GM18873 (cell line): ENCODE measurements around the gene PRKCSH.
"Not testable (repeated sequence)": the region's sequence is repeated elsewhere in the genome, so short reads cannot be mapped to it uniquely, and the experiment has no call there.

ENCODE experiments used
- ATAC-seq: cut with Tn5 transposase; IDR thresholded peaks from one replicate; pipeline ENCODE4 v1.9.1; 2021; ENCODE audit warnings: mild to moderate bottlenecking, moderate library complexity, moderate number of reproducible peaks; ENCODE audit not compliant: unreplicated experiment, low FRiP score

PRKCSH gene

DNA sequence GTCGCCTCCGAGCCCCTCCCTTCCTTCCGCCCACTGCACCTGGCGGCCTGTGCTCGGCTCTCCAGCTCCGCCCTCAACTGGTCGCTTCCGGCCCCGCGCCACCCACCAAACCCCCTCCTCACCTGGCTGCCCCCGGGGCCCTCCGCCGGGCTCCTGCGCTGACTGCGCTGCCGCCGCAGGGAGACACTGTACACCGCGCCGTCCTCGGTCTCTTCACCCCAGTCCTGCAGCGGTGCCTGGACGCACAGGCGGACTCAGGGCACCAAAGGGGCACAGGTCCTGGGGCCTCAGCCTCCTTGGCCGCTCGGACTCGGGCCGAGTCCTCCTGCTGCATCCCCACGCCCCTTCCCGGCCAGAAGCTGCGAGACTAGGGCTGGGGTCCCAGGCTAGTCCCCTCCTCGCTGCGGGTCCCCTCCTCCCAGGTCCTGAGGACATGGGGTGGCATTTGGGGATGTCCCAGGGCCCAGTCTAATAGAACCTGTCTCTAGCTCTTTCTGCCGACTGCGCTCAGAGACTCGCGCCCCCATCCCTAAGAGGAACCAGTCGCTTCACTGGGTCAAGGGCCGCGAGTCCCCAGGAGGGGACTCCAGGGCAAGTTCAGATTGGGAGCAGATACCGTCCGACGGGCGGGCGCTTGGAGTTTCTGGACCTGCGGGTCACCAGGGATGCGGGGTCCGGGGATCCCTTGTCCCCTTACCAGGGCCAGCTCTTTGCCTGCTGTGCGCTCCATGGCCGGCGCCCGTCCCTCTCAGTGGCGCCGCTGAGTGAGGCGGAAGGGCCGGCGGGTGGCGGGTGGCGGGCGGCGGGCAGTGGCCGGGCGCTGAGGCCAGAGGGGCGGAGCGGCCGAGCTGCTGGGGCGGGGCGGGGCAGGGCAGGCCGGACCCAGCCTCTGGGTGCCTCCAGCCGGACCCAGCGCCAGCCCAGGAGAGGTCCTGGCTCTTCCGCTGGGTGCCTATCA lies 16.6 kb upstream of the PRKCSH start, which contains the start of gene RGL3:
RGL3 (minus strand) TSS at position 766 of the 958 bp plus-strand sequence; CDS start at position 730, 36 bp downstream.
- ATAC-seq: no peak

DNA sequence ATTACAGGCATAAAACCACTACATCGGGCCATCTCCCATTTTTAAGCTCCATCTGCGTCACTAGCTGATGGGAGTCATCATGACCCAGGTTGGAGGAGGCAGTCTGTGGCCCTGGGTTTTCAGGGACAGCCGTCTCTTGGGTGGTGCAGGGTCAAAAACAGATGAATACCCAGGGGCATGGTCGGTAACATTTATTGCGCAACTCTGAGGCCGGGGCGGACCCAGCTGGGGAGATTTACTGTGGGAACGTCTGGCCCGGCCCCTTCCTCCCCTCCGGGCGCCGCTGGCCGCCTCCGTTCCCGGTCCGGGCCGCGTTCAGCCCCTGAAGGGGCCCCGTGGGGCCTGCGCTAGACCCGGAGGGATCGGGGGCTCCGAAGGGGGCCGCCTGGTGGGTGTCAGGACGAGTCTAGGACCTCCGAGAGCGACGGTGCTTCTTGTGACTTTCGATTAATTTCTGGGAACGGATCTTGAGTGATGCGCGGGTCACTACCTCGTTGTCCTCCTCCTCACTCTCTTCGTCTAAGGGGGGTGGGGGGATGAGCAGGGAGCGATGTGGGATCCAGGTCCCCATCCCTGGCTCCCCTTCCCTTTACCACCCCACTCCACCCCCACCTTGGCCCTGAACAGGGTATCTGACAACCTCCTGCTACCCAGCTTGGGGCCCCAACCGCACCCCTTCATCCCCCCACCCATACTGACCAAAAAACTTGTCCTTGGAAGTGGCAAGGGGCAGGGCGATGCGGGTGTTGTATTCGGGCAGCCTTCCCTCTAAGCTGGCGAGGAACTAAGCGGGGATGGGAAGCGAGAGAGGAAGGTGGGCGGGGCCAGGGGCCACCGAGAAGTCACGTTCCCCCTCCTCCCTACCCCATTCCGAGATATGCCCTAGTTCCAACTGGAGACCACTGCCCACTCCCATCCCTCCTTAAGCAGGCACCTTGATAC lies 14.7 kb upstream of the PRKCSH start:
- no peak for ATAC-seq

DNA sequence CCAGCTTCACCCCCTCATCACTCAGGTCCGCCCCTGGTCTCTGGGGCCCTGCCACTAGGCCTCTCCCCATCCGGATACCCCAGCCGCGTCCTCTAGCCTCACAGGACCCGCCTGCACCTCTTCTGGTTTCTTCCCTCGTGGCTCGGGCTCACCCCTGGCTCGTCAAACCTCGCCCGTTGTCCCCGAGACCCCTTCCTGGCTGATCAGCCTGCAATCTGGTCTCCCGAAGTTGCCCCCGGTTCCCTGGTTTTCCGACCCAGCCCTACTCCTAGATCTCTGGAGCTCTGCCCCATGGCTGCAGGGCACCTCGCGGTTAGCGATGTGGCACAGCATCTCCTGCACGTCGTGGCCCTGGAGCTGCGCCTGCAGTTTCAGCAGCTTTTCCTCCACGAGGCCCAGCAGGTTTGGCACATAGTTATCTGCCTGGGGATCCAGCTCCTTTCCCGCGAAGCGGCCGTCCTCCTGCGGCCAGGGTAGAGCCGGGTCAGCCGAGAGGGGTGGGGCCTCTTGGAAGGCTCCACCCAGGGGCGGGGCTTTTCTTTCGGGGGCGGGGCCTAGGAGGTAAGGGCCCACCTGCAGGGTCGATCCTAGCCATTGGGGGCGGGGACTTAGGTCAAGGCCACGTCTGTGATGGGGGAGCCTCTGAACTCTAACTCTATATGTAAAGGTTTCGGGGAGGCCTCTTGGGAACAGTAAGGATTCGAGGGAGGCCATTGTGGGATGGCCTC lies 13.9 kb upstream of the PRKCSH start:
- ATAC-seq: no peak

DNA sequence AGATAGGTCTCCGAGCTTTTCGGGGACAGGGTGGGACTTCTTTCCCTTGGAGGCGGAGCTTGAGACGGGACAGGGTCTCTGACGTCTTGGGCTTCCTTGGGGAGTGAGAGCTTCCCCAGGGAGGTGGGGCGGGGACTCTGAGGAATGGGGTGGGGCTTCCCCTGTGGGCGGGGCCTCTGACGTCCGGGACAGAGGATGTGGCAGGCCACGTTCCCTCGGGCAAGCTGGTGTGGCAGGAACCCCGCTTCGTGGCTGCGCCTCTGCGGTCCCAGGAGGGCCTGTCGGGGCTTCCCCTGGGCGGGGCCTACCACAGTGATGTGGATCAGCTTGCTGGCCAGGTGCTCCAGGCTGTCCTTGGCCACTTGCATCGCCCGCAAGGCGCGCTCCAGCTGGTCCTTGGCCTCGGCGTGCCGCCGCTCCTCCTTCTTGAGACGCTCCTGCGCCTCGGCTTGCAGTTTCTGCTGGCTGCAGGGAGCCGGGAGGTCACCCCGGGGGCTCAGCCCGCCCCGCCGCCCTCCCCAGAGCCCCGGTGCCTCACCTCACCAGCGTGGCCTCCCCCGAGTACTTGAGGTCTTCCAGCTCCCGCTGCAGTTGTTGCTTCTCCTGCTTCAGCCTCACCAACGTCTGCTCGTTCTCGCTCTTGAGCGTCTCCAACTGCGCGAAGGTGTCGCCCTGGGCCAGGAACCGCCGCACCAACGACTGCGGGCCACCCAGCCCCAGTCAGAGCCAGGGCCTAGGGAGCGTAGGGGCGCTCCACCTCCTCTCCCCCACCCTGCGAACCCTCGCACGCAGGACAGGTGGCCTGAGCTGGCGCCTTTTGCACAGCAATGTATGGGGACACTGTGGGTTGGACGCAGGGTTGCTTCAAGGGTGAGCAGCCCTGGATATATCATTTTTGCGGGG lies 13.0 kb upstream of the PRKCSH start:
- ATAC-seq: no peak

DNA sequence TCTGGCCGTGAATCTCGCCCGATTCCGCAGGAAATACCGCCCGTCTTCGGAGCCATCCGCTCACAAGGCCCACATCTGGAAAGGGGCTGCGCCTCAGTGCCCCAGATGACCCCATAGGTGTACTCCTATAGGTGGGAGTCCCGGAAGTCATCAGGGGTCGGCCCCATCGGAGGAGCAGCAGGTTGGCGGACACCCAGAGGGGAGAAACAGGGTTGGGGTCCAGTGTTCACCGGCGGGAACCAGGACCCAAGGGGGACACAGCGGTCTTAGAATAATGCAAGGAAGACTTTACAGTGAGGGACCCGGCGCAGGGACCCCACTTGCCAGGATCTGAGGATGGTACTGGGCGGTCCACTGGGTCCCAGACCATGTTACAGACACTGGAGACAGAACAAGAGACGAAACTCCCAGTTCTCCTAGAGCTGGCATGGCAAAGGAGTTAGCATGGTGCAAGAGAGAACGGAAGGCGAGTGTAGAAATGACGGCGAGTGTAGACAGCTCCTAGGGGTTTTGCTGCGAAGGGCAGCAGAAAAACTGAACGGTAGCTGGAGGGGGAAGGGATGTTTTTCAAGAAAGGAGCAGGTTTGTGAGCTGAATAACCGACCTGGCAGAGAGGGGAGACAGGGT lies 12.2 kb upstream of the PRKCSH start:
- no peak for ATAC-seq

DNA sequence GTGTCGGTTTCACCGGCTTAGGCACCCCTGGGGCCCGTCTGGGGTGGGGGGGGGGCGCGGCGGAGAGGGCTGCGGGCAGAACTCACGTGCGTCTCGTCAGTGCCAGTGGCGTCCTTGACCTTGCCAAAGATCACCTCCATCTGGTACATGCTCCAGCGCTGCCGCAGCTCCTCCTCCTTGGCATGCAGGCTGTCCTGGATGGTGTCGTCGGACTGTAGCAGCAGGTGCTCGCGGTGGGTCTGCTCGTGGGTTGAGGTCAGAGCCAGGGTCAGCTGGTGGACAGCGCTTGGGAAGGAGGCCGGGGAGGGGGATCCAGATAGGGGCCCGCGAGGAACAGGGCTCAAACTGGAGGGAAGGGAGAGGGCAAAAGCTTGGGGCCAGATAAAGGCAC lies 11.6 kb upstream of the PRKCSH start:
- ATAC-seq: no peak

DNA sequence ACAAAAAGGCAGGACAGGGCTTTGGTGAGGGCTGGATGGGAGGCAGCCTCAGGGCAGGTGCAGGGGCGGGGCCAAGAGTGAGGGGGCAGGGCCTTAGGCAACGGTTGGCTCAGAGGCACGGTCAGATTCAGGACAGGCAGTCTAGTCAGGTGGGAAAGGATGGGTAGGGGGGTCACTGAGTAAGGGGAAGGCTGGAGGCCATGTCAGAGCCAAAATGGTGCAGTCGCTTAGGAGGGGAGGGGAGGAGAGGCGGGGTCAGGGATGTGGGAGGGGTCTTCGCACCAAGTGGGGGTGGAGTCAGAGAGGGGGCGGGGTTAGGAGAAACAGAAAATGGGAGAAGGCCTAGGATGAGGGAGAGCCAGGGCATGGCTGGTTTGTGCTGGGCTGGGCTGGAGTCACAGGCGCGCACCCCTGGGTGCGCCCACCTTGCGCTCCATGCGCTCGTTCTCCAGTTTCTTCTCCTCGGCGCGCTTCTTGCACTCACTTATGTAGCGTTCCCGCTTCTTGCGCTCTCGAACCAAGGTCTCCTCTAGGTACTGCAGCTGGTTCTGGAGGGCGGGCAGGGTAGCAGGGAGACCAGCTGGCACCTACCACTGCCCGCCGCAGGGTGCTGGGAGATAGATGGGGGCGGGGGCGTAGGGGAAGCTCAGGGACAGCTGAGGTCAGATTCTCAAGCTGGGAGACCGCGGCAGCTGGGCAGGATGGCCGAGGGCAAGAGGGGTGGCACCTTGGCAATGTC lies 9.5 kb upstream of the PRKCSH start:
- no peak for ATAC-seq

DNA sequence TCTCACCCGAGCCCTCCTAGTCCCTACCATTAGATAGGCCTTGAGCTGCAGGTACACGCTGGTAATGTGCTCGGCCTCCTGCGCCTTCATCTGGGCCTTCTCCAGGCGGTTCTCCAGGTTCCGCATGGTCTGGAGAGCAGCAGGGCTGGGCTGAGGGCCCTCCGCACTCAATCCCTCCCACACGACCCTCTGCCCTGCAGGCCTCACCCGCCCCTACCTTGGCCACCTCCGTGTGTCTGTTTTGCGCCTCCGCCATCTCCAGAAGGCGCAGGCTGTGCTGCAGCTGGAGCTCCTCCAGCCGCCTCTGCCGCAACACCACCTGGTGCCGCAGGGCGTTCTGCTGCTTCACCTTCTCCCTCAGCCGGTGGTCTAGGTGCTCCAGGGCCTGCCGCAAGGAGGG lies 8.8 kb upstream of the PRKCSH start:
- ATAC-seq: no peak

DNA sequence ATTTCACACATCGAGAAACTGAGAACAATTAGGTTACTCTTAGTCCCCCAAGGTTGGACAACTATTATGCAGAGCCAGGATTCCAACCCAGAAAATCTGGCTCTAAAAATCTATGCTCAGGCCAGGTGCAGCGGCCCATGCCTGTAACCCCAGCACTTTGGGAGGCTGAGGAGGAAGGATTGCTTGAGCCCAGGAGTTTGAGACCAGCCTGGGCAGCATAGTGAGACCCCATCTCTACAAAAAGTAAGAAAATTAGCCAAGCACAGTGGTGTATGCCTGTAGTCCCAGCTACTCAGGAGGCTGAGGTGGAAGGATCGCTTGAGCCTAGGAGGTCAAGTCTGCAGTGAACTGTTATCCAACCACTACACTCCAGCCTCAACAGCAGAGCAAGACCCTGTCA lies 1.9 kb upstream of the PRKCSH start:
- ATAC-seq: not testable (repeated sequence)

DNA sequence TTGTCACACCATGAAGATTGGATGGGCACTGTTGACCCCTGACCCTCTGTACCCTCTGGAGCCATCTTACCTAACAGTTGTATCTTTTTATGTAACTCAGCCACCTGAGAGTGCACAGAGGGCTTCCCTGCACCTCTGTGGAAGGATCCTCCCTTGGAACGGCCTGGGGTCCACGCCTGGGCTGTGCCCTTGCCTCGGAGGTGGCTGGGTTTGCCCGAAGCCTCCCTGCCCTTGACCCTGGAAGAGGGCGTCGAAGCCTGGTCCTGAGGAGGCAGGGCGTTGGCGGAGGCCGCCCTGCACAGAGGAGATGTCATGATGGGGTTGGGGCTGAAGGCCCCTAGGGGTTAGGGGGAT lies 755 bp upstream of the PRKCSH start:
- no peak for ATAC-seq

DNA sequence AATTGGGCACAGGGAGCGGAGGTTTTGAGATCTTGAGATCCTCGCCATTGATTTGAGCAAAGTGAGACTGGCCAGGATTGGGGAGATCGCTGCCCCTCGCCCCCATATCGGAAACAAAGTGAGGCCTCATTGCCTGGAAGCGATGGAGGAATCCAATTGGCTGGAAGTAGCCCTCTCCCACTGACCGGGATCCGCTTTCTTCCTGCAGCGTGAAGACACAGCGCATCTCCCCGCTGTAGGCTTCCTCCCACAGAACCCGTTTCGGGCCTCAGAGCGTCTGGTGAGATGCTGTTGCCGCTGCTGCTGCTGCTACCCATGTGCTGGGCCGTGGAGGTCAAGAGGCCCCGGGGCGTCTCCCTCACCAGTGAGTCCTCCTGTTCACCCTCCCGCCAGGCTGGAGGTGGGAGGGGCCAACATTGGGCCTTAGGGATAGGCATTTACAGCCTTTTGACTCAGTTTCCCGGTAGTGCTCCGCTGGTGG lies 438 bp downstream of the PRKCSH start:
- ATAC-seq: no peak

DNA sequence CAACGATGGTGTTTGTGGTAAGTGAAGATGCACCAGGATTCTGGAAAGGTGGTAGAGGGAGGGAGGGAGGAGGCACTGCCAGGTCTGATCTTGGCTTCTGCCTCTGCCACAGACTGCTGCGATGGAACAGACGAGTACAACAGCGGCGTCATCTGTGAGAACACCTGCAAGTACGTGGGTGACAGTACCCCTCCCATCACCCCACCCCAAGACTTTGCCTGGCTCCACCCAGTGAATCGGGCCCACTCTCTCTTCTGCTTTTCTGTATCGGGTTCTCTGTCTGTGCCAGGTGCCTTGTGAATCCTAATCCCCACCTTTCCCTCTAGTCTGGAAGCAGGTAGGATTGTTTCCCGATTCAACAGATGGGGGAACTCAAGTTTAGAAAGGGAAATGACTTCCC lies 2.5 kb downstream of the PRKCSH start:
- ATAC-seq: no peak

DNA sequence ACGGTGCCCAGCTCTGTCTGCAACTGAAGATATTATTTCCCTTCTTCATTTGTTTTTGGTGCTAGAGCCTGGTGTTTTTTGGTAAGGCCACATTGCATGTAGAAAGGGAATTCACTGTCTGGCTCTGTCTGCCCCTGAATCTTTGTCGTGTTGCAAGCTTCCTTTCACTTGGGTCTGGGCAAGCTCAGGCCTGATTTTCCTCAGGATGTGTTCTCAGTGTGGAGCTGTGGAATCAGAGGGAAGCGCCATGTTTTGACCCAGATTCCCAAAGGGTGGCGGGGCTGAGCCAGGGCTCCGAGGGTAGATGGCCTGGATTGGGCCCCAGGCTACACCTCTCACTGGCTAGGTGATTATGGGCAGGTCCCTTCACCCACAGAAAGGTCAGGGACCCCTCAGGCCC lies 8.6 kb downstream of the PRKCSH start:
- no peak for ATAC-seq

DNA sequence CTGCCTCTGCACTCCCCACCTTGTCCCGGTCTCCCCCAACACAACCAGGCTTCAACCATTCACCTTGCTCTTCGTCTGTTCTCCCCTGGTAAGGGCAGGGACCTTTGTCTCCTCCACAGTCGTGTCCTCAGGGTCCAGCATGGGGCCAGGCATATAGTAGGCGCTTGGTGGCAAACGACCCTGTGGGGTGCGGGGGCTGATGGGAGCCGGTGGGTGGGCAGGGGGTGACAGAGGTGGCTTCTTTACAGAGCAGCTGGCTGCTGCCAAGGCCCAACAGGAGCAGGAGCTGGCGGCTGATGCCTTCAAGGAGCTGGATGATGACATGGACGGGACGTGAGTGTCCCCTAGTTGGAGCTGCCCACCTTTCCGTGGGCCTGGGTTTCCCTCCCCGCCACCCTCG lies 9.7 kb downstream of the PRKCSH start:
- ATAC-seq: no peak

DNA sequence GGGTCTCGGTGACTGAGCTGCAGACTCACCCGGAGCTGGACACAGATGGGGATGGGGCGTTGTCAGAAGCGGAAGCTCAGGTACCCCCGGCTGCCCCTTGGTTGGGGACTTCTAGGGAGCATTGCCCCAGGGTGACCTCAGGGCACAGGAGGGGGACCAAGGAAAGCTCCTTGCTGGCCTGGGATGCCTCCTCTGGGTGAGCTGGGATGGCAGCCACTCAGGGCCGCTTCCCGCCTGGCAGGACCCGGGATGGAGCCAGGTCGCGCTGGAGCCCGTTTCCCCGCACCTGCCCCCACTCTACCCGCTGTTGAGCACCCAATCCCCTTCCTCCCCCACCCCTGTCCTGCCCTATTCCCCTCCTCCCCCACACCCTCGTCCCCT lies 10.8 kb downstream of the PRKCSH start:
- ATAC-seq: no peak

DNA sequence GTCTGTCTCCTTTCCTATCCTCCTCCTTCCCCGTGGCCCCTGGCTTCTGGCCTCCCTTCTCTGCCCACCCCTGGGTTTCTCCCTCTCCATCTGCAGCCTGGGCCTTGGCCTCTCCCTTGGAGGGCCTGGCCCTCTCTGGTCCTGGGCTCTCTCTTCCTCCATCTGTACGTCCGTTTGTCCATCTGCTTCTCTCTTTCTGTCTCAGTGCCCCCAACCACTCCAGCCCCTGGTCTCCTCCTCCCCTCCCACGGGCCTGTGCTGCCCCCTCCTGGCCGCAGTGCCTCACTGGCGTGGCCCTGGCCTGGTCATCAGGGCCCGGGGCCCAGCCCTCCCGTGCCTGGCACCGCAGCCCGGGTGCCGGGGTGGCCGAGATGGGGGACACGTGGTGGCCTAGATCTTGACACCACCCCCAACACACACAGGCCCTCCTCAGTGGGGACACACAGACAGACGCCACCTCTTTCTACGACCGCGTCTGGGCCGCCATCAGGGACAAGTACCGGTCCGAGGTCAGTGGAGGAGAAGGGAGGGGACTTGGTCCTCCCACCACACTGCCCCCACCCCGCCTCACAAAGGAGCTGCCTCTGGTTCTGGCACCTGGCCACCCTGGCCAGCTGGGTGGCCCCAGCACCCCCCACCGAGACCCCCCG lies 11.3 kb downstream of the PRKCSH start:
- ATAC-seq: no peak

DNA sequence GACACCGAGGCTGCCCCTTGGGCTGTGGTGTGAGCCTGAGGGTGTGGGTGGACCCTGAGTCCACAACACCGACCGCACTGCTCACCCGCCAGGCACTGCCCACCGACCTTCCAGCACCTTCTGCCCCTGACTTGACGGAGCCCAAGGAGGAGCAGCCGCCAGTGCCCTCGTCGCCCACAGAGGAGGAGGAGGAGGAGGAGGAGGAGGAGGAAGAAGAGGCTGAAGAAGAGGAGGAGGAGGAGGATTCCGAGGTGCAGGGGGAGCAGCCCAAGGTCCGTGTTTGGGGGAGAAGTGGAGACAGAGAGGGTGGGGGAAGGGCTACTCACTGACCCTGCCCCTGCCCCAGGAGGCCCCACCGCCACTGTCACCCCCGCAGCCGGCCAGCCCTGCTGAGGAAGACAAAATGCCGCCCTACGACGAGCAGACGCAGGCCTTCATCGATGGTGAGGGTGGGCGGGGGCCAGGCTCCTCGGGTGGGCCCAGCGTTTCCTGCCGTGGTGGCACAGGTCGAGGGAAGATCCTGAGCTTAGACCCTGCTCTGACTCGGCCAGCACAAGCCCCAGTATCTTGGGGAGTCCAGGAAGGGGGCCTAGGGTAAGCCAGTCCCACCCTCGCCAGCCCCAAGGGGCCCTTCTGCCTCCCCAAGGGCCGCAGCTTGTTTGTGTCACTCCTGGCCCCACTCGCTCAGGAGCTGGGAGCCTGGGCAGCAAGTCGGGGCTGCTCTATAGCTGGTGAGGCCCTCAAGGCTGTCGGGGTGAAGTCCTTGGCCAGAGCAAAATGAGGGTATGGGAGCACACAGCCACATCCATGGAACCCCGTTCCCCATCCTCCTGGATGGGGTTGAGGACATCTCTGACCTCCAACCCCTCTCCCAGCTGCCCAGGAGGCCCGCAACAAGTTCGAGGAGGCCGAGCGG lies 12.2 kb downstream of the PRKCSH start:
- ATAC-seq: no peak
